Measurements from ENCODE around the gene MCCC2. TPM values are rescaled to one million over a fixed set of nuclear protein-coding genes. Genes with fewer than 3 reads are reported as not detected.

The MCCC2 gene
- total RNA-seq, 1 experiment from 2014 or later: 113 TPM

DNA sequence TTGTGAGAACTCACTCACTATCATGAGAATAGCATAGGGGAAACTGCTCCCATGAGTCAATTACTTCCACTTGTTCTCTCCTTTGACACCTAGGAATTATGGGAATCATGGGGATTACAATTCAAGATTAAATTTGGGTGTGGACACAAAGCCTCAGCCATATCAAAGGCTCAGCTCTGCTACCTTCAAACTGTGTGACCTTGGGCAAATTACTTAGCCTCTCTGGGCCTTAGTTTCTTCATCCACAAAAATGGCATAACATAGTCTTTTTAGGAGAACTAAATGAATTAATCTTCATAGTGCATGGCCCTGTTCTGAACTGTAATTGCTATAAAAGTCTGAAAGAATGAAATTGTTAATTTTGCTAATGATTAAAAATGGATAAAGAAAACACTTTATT is 113.7 kb downstream of the MCCC2 start:
- Histone ChIP-seq H3K27me3 (replicated peaks; ENCODE audit: control insufficient read depth, insufficient read depth, low read length) (no peaks in the 10 kb centered on the region), H3K4me3 (ENCODE audit: low read depth, low read length) (no peak overlapping the region), H3K9me3 (no peaks in the 10 kb centered on the region), H3K36me3 (ENCODE audit: control insufficient read depth, insufficient read depth, low read length) (no peaks in the 10 kb centered on the region), H3K4me1 (0 out of 2 replicates have a peak, but pooled peaks cover 2% of the 10 kb centered on the region)
- TF ChIP-seq, protein P1, sequence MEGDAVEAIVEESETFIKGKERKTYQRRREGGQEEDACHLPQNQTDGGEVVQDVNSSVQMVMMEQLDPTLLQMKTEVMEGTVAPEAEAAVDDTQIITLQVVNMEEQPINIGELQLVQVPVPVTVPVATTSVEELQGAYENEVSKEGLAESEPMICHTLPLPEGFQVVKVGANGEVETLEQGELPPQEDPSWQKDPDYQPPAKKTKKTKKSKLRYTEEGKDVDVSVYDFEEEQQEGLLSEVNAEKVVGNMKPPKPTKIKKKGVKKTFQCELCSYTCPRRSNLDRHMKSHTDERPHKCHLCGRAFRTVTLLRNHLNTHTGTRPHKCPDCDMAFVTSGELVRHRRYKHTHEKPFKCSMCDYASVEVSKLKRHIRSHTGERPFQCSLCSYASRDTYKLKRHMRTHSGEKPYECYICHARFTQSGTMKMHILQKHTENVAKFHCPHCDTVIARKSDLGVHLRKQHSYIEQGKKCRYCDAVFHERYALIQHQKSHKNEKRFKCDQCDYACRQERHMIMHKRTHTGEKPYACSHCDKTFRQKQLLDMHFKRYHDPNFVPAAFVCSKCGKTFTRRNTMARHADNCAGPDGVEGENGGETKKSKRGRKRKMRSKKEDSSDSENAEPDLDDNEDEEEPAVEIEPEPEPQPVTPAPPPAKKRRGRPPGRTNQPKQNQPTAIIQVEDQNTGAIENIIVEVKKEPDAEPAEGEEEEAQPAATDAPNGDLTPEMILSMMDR (IDR thresholded peaks at IDR 0.05; ENCODE audit: insufficient read depth in 1 of 2, low read depth in 1 of 2, low read length in 1 of 2, severe bottlenecking in 1 of 2, unreplicated experiment in 1 of 2): no peak
- H3K9me3 Mint-ChIP-seq (ENCODE audit: unreplicated experiment): no peaks in the 10 kb centered on the region
- peaks cover 5% of the 10 kb centered on the region for H3K36me3 Mint-ChIP-seq (ENCODE audit: insufficient read depth, unreplicated experiment)
- no peak overlapping the region for H3K4me3 Mint-ChIP-seq (ENCODE audit: unreplicated experiment)
- CTCF ChIA-PET: no interaction called here
- H3K27ac Mint-ChIP-seq (ENCODE audit: unreplicated experiment): no peak overlapping the region
- peaks cover 3% of the 10 kb centered on the region for H3K27me3 Mint-ChIP-seq (ENCODE audit: insufficient read depth, unreplicated experiment)
- no TSS peak for BruUV-seq (replicated peaks)
- intact Hi-C loops (cut with micrococcal nuclease; ENCODE audit: unreplicated experiment): no loop called here
- DNase-seq: no peak
- POLR2A ChIA-PET: no interaction called here
- peaks cover under 1% of the 10 kb centered on the region for H3K4me1 Mint-ChIP-seq (ENCODE audit: low read depth, unreplicated experiment)

DNA sequence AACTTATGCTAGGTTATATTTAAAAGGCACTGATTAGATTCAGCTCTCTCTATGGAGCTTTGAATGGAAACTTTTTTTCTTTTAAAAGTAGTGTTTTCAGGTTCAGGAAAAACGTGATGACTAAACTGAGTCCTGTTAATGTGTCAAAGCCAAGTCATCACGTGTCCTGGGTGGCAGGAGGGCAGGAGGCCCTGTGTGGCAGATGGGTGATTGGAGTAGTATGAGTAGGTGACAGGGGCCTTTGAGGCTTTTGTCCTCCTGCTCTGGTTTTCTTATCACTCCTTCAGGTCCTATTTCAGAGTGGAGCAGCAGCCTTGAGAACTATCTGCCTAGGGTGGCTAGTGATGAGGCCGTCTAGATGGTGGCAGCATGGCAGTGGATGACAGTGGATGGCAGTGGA is 114.3 kb downstream of the MCCC2 start:
- H3K9me3 Mint-ChIP-seq (ENCODE audit: unreplicated experiment): no peaks in the 10 kb centered on the region
- no TSS peak for BruUV-seq (replicated peaks)
- H3K4me1 Mint-ChIP-seq (ENCODE audit: low read depth, unreplicated experiment): no peaks in the 10 kb centered on the region
- Histone ChIP-seq H3K4me1 (no peaks in the 10 kb centered on the region), H3K9me3 (no peaks in the 10 kb centered on the region), H3K27me3 (replicated peaks; ENCODE audit: control insufficient read depth, insufficient read depth, low read length) (no peaks in the 10 kb centered on the region), H3K4me3 (ENCODE audit: low read depth, low read length) (no peak overlapping the region), H3K36me3 (ENCODE audit: control insufficient read depth, insufficient read depth, low read length) (no peaks in the 10 kb centered on the region)
- no peak for DNase-seq
- ChIA-PET CTCF (no interaction called here), POLR2A (no interaction called here)
- H3K4me3 Mint-ChIP-seq (ENCODE audit: unreplicated experiment): no peak overlapping the region
- peaks cover 3% of the 10 kb centered on the region for H3K27me3 Mint-ChIP-seq (ENCODE audit: insufficient read depth, unreplicated experiment)
- peaks cover 5% of the 10 kb centered on the region for H3K36me3 Mint-ChIP-seq (ENCODE audit: insufficient read depth, unreplicated experiment)
- intact Hi-C loops (cut with micrococcal nuclease; ENCODE audit: unreplicated experiment): no loop called here
- TF ChIP-seq, protein P1 (IDR thresholded peaks at IDR 0.05; ENCODE audit: insufficient read depth in 1 of 2, low read depth in 1 of 2, low read length in 1 of 2, severe bottlenecking in 1 of 2, unreplicated experiment in 1 of 2): no peak
- no peak overlapping the region for H3K27ac Mint-ChIP-seq (ENCODE audit: unreplicated experiment)

DNA sequence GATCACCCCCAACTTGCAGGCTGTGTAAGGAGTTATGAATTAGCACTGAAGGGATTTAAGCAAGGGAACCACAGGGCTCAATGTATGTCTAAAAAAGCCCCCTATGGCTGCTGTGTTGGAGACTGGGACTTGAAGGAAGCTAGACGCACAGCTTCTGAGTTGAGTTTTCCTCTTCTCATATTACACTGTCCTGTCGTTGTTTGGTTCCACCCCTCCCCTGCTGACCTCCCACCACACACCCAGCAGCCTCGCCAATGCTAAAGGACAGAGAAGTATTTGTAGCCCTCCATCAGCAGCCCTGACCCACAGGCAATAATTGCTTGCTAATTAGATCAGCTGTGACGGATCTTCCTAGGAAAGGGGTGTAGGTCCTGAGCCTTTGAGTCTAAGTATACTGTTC is 116.8 kb downstream of the MCCC2 start:
- H3K36me3 ChIP-seq (ENCODE audit: control insufficient read depth, insufficient read depth, low read length): no peaks in the 10 kb centered on the region
- ChIA-PET POLR2A (no interaction called here), CTCF (no interaction called here)
- no peaks in the 10 kb centered on the region for H3K27me3 ChIP-seq (replicated peaks; ENCODE audit: control insufficient read depth, insufficient read depth, low read length)
- Mint-ChIP-seq H3K4me3 (ENCODE audit: unreplicated experiment) (no peak overlapping the region), H3K4me1 (ENCODE audit: low read depth, unreplicated experiment) (peaks cover 6% of the 10 kb centered on the region), H3K27me3 (ENCODE audit: insufficient read depth, unreplicated experiment) (peaks cover 3% of the 10 kb centered on the region), H3K27ac (ENCODE audit: unreplicated experiment) (no peak overlapping the region), H3K9me3 (ENCODE audit: unreplicated experiment) (no peaks in the 10 kb centered on the region), H3K36me3 (ENCODE audit: insufficient read depth, unreplicated experiment) (no peaks in the 10 kb centered on the region)
- TF ChIP-seq, protein P1 (IDR thresholded peaks at IDR 0.05; ENCODE audit: insufficient read depth in 1 of 2, low read depth in 1 of 2, low read length in 1 of 2, severe bottlenecking in 1 of 2, unreplicated experiment in 1 of 2): no peak
- BruUV-seq (replicated peaks): no TSS peak
- no peak overlapping the region for H3K4me3 ChIP-seq (ENCODE audit: low read depth, low read length)
- intact Hi-C loops (cut with micrococcal nuclease; ENCODE audit: unreplicated experiment): no loop called here
- H3K4me1 ChIP-seq: no peaks in the 10 kb centered on the region
- no peaks in the 10 kb centered on the region for H3K9me3 ChIP-seq
- DNase-seq: no peak
